ENCODE results near the gene KCNMB3.
"Not testable (repeated sequence)": the region's sequence is repeated elsewhere in the genome, so short reads cannot be mapped to it uniquely, and the experiment has no call there.

KCNMB3 gene

GRCh38 chr3:179264449-179264848, 13.5 kb upstream of the KCNMB3 start:
- no peak overlapping the region for H3K4me3 ChIP-seq (ENCODE audit: low read length in 2 of 2)
- H3K9me3 ChIP-seq (ENCODE audit: control insufficient read depth in 2 of 2, low read length in 2 of 2), result no peaks in the 10 kb centered on the region
- no peaks in the 10 kb centered on the region for H3K36me3 ChIP-seq (ENCODE audit: control insufficient read depth in 2 of 2, insufficient read depth in 2 of 2, low read length in 2 of 2)
- H3K27me3 ChIP-seq (ENCODE audit: control insufficient read depth in 1 of 2, insufficient read depth in 2 of 2, low read length in 2 of 2), result no peaks in the 10 kb centered on the region
- H3K4me1 ChIP-seq (ENCODE audit: control insufficient read depth, insufficient read depth, low read length), result no peaks in the 10 kb centered on the region
- H3K9ac ChIP-seq (ENCODE audit: low read length in 2 of 2), result no peak overlapping the region
- H3K27ac ChIP-seq (ENCODE audit: low read length), result no peak overlapping the region

GRCh38 chr3:179263134-179263533, 12.2 kb upstream of the KCNMB3 start:
- H3K36me3 ChIP-seq (ENCODE audit: control insufficient read depth in 2 of 2, insufficient read depth in 2 of 2, low read length in 2 of 2), result no peaks in the 10 kb centered on the region
- no peak overlapping the region for H3K4me3 ChIP-seq (ENCODE audit: low read length in 2 of 2)

GRCh38 chr3:179260949-179261765, 10.2 kb upstream of the KCNMB3 start:
- Histone ChIP-seq H3K4me3 (ENCODE audit: low read length in 2 of 2) (peak overlapping the region; percentile 74 to 77), H3K36me3 (ENCODE audit: control insufficient read depth in 2 of 2, insufficient read depth in 2 of 2, low read length in 2 of 2) (no peaks in the 10 kb centered on the region), H3K4me1 (ENCODE audit: control insufficient read depth, insufficient read depth, low read length) (no peaks in the 10 kb centered on the region), H3K9ac (ENCODE audit: low read length in 2 of 2) (peak overlapping the region; percentile 59 to 64), H3K9me3 (ENCODE audit: control insufficient read depth in 2 of 2, low read length in 2 of 2) (peaks cover 0 to 6% of the 10 kb centered on the region in 2 donors), H3K27me3 (ENCODE audit: control insufficient read depth in 1 of 2, insufficient read depth in 2 of 2, low read length in 2 of 2) (no peaks in the 10 kb centered on the region), H3K27ac (ENCODE audit: low read length) (no peak overlapping the region)

More at GRCh38 chr3:179263134-179263533, 12.2 kb upstream of the KCNMB3 start:
- Histone ChIP-seq H3K27me3 (ENCODE audit: control insufficient read depth in 1 of 2, insufficient read depth in 2 of 2, low read length in 2 of 2) (no peaks in the 10 kb centered on the region), H3K9ac (ENCODE audit: low read length in 2 of 2) (no peak overlapping the region), H3K4me1 (ENCODE audit: control insufficient read depth, insufficient read depth, low read length) (no peaks in the 10 kb centered on the region), H3K9me3 (ENCODE audit: control insufficient read depth in 2 of 2, low read length in 2 of 2) (peaks cover 0 to 6% of the 10 kb centered on the region in 2 donors), H3K27ac (ENCODE audit: low read length) (no peak overlapping the region)

GRCh38 chr3:179259959-179260756, 9.2 kb upstream of the KCNMB3 start:
- peak overlapping the region; percentile 74 to 77 for H3K4me3 ChIP-seq (ENCODE audit: low read length in 2 of 2)
- H3K9ac ChIP-seq (ENCODE audit: low read length in 2 of 2); H3K9me3 ChIP-seq (ENCODE audit: control insufficient read depth in 2 of 2, low read length in 2 of 2): not testable (repeated sequence)

GRCh38 chr3:179258820-179259219, 7.9 kb upstream of the KCNMB3 start:
- Histone ChIP-seq H3K36me3 (ENCODE audit: control insufficient read depth in 2 of 2, insufficient read depth in 2 of 2, low read length in 2 of 2) (no peaks in the 10 kb centered on the region), H3K9ac (ENCODE audit: low read length in 2 of 2) (no peak overlapping the region), H3K27me3 (ENCODE audit: control insufficient read depth in 1 of 2, insufficient read depth in 2 of 2, low read length in 2 of 2) (no peaks in the 10 kb centered on the region), H3K4me1 (ENCODE audit: control insufficient read depth, insufficient read depth, low read length) (no peaks in the 10 kb centered on the region), H3K27ac (ENCODE audit: low read length) (no peak overlapping the region), H3K4me3 (ENCODE audit: low read length in 2 of 2) (no peak overlapping the region), H3K9me3 (ENCODE audit: control insufficient read depth in 2 of 2, low read length in 2 of 2) (peaks cover 0 to 6% of the 10 kb centered on the region in 2 donors)

More at GRCh38 chr3:179259959-179260756, 9.2 kb upstream of the KCNMB3 start:
- H3K27ac ChIP-seq (ENCODE audit: low read length); H3K4me1 ChIP-seq (ENCODE audit: control insufficient read depth, insufficient read depth, low read length); H3K27me3 ChIP-seq (ENCODE audit: control insufficient read depth in 1 of 2, insufficient read depth in 2 of 2, low read length in 2 of 2); H3K36me3 ChIP-seq (ENCODE audit: control insufficient read depth in 2 of 2, insufficient read depth in 2 of 2, low read length in 2 of 2): not testable (repeated sequence)

- H3K27ac ChIP-seq (ENCODE audit: low read length); H3K27me3 ChIP-seq (ENCODE audit: control insufficient read depth in 1 of 2, insufficient read depth in 2 of 2, low read length in 2 of 2); H3K4me1 ChIP-seq (ENCODE audit: control insufficient read depth, insufficient read depth, low read length); H3K9ac ChIP-seq (ENCODE audit: low read length in 2 of 2); H3K36me3 ChIP-seq (ENCODE audit: control insufficient read depth in 2 of 2, insufficient read depth in 2 of 2, low read length in 2 of 2); H3K9me3 ChIP-seq (ENCODE audit: control insufficient read depth in 2 of 2, low read length in 2 of 2); H3K4me3 ChIP-seq (ENCODE audit: low read length in 2 of 2): not testable (repeated sequence)
Measured at GRCh38 chr3:179257742-179258141, 6.8 kb upstream of the KCNMB3 start.

GRCh38 chr3:179256813-179257212, 5.9 kb upstream of the KCNMB3 start:
- H3K27ac ChIP-seq (ENCODE audit: low read length), result no peak overlapping the region
- H3K9me3 ChIP-seq (ENCODE audit: control insufficient read depth in 2 of 2, low read length in 2 of 2), result peaks cover 0 to 6% of the 10 kb centered on the region in 2 donors
- H3K4me3 ChIP-seq (ENCODE audit: low read length in 2 of 2), result no peak overlapping the region
- no peaks in the 10 kb centered on the region for H3K36me3 ChIP-seq (ENCODE audit: control insufficient read depth in 2 of 2, insufficient read depth in 2 of 2, low read length in 2 of 2)
- H3K4me1 ChIP-seq (ENCODE audit: control insufficient read depth, insufficient read depth, low read length), result no peaks in the 10 kb centered on the region
- no peaks in the 10 kb centered on the region for H3K27me3 ChIP-seq (ENCODE audit: control insufficient read depth in 1 of 2, insufficient read depth in 2 of 2, low read length in 2 of 2)
- no peak overlapping the region for H3K9ac ChIP-seq (ENCODE audit: low read length in 2 of 2)

- Histone ChIP-seq H3K27ac (ENCODE audit: low read length) (no peak overlapping the region), H3K9me3 (ENCODE audit: control insufficient read depth in 2 of 2, low read length in 2 of 2) (no peaks in the 10 kb centered on the region), H3K4me3 (ENCODE audit: low read length in 2 of 2) (no peak overlapping the region), H3K9ac (ENCODE audit: low read length in 2 of 2) (no peak overlapping the region), H3K4me1 (ENCODE audit: control insufficient read depth, insufficient read depth, low read length) (no peaks in the 10 kb centered on the region), H3K27me3 (ENCODE audit: control insufficient read depth in 1 of 2, insufficient read depth in 2 of 2, low read length in 2 of 2) (no peaks in the 10 kb centered on the region), H3K36me3 (ENCODE audit: control insufficient read depth in 2 of 2, insufficient read depth in 2 of 2, low read length in 2 of 2) (peaks cover 3 to 8% of the 10 kb centered on the region in 2 donors)
Measured at GRCh38 chr3:179247289-179248015, 3.5 kb downstream of the KCNMB3 start.

- H3K9me3 ChIP-seq (ENCODE audit: control insufficient read depth in 2 of 2, low read length in 2 of 2), result no peaks in the 10 kb centered on the region
- no peaks in the 10 kb centered on the region for H3K27me3 ChIP-seq (ENCODE audit: control insufficient read depth in 1 of 2, insufficient read depth in 2 of 2, low read length in 2 of 2)
- peaks cover 0 to 2% of the 10 kb centered on the region in 2 donors for H3K36me3 ChIP-seq (ENCODE audit: control insufficient read depth in 2 of 2, insufficient read depth in 2 of 2, low read length in 2 of 2)
- no peak overlapping the region for H3K4me3 ChIP-seq (ENCODE audit: low read length in 2 of 2)
- no peak overlapping the region for H3K27ac ChIP-seq (ENCODE audit: low read length)
- H3K9ac ChIP-seq (ENCODE audit: low read length in 2 of 2), result no peak overlapping the region
- no peaks in the 10 kb centered on the region for H3K4me1 ChIP-seq (ENCODE audit: control insufficient read depth, insufficient read depth, low read length)
Measured at GRCh38 chr3:179244878-179245277, 6.0 kb downstream of the KCNMB3 start.

- not testable (repeated sequence) for H3K27ac ChIP-seq (ENCODE audit: low read length); H3K36me3 ChIP-seq (ENCODE audit: control insufficient read depth in 2 of 2, insufficient read depth in 2 of 2, low read length in 2 of 2); H3K4me1 ChIP-seq (ENCODE audit: control insufficient read depth, insufficient read depth, low read length); H3K9me3 ChIP-seq (ENCODE audit: control insufficient read depth in 2 of 2, low read length in 2 of 2); H3K4me3 ChIP-seq (ENCODE audit: low read length in 2 of 2); H3K27me3 ChIP-seq (ENCODE audit: control insufficient read depth in 1 of 2, insufficient read depth in 2 of 2, low read length in 2 of 2); H3K9ac ChIP-seq (ENCODE audit: low read length in 2 of 2)
Measured at GRCh38 chr3:179242859-179243258, 8.1 kb downstream of the KCNMB3 start.
